Spleen (tissue), 11 donors: Measurements from ENCODE around the gene LOXHD1. TPM values are rescaled to one million over a fixed set of nuclear protein-coding genes. Genes with fewer than 3 reads are reported as not detected.

Experiments used
- DNase-seq: peaks from one replicate; pipeline ENCODE4 v3.0.0-alpha.2; 2020
- H3K27ac ChIP-seq, 8 donors: fragments of 200-600 bp; sonication (generic) in 7 of 8; 1 replicate in 4 of 8; 2 replicates in 4 of 8; pipeline versions ENCODE4 v1.5.0 to v1.8.0; 2016 to 2021; ENCODE audit warnings: inconsistent platforms in 4 of 8, mild to moderate bottlenecking in 4 of 8, moderate library complexity in 1 of 8
- H3K27me3 ChIP-seq, 7 donors: fragments of 200-600 bp; sonication (generic) in 6 of 7; replicated peaks in 1 of 7; 1 replicate in 4 of 7; 2 replicates in 3 of 7; pipeline versions ENCODE4 v1.5.0 to v1.8.0; 2016 to 2021; ENCODE audit warnings: inconsistent platforms in 3 of 7, mild to moderate bottlenecking in 1 of 7
- H3K36me3 ChIP-seq, 6 donors: fragments of 200-600 bp; sonication (generic) in 5 of 6; 1 replicate in 4 of 6; 2 replicates in 2 of 6; pipeline versions ENCODE4 v1.5.0 to v1.8.0; 2016 to 2021; ENCODE audit warnings: inconsistent platforms in 2 of 6
- H3K4me1 ChIP-seq, 6 donors: fragments of 200-600 bp; sonication (generic) in 5 of 6; 1 replicate in 3 of 6; 2 replicates in 3 of 6; pipeline versions ENCODE4 v1.5.0 to v1.8.0; 2016 to 2021; ENCODE audit warnings: inconsistent platforms in 3 of 6
- H3K4me3 ChIP-seq, 8 donors: fragments of 200-600 bp; sonication (generic) in 7 of 8; 1 replicate in 4 of 8; 2 replicates in 4 of 8; pipeline versions ENCODE4 v1.5.0 to v1.8.0; 2016 to 2021; ENCODE audit warnings: inconsistent platforms in 4 of 8, mild to moderate bottlenecking in 4 of 8, moderate library complexity in 2 of 8
- H3K9me3 ChIP-seq, 8 donors: fragments of 200-600 bp; sonication (generic) in 7 of 8; 1 replicate in 4 of 8; 2 replicates in 4 of 8; pipeline versions ENCODE4 v1.5.0 to v1.8.0; 2016 to 2021; ENCODE audit warnings: inconsistent platforms in 4 of 8
- POLR2A ChIP-seq, 3 donors: fragments of 450-650 bp; IDR thresholded peaks; one replicate each; pipeline ENCODE4 v1.5.1; 2017; ENCODE audit warnings: antibody characterized with exemption in 3 of 3, mild to moderate bottlenecking in 1 of 3
- POLR2AphosphoS5 ChIP-seq, 3 donors: sonication (generic); formaldehyde crosslinking; IDR thresholded peaks; one replicate each; pipeline ENCODE4 v1.5.1; 2017; ENCODE audit warnings: antibody characterized with exemption in 3 of 3
- WGBS, 5 donors: extraction: QIAGEN DNeasy Blood & Tissue Kit in 3 of 5; methylation state at CpG; one replicate each; pipeline versions ENCODE4 v1.1.5 to v1.1.7; 2013 to 2018; 5-methylcytosine and 5-hydroxymethylcytosine counted together
- intact Hi-C: fragments of 100-400 bp; cut with DNase I; formaldehyde crosslinking; loops from one replicate; pipeline ENCODE4 v1.15.0; 2023; ENCODE audit warnings: low total_unique reads
- polyA plus RNA-seq, 3 donors: library from polyadenylated mRNA; stranded (reverse); fragments of 200-250 nt; gene quantifications; one replicate each; pipeline ENCODE4 v1.2.1, GENCODE V29; 2013
- total RNA-seq, 7 donors: library from RNA; depleted of rRNA in 3 of 7; stranded (reverse); fragments of >200 nt in 3 of 7; fragmentation: NEBNext Ultra II Directional in 4 of 7; extraction: Animal tissue kit (Norgen Biotek cat#: 25700) in 4 of 7; gene quantifications; one replicate each; pipeline versions ENCODE4 v1.1.0 to v1.2.1, GENCODE V29; 2016 to 2021
- TF ChIP-seq, protein P1 (sequence below), 11 experiments: fragments of 200-600 bp in 7 of 11; fragments of 450-650 bp in 4 of 11; sonication (generic) in 4 of 11; IDR thresholded peaks in 8 of 11; conservative IDR thresholded peaks in 3 of 11; 1 replicate in 7 of 11; 2 replicates in 4 of 11; pipeline versions ENCODE4 v1.4.0 to v1.8.0; 2016 to 2021; ENCODE audit warnings: antibody characterized with exemption in 11 of 11, inconsistent platforms in 4 of 11, mild to moderate bottlenecking in 1 of 11
- donor health status: healthy with polysubstance abuse.
- donor health status: DM: no; HTN: no; CAD: no; lungs with moderate emphysema.
- donor health status: DM: no; HTN: no; CAD: no.
- donor health status: Bipolar disorder and iron deficiency.
- donor health status: healthy.
- donor health status: DM: no; HTN: no; CAD: no.
- donor health status: DM: yes; HTN: yes; CAD: no.

Gene LOXHD1
- total and polyA plus RNA-seq, 10 donors: 0.09 to 6.0 (median 2.1) TPM

DNA sequence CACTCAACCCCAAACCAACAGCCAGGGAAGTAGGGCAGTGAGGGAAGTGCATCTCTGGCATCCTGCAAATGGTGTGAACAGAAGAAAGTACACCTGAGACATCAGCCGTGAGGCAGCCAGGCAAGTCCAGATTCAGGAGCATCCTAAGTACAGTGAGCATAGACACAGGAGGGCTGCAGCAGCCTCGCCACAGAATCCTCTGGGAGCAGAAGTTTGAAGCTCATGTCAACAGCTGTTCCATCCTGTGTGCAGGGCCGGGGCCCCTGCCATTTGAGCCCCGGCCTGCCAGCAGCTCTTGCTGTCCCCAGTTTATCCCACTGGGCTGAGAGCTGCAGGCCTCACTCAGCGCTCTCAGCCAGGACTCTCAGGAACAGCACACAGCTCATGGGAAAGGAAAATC lies 14.5 kb downstream of the LOXHD1 start:
- no peaks in the 10 kb centered on the region for H3K4me1 ChIP-seq
- 61 to 90% (median 83%) methylated on average over 3 to 5 of the region's 5 CpGs for WGBS, 5 donors
- TF ChIP-seq POLR2A (IDR thresholded peaks at IDR 0.05): no peak
- no peaks in the 10 kb centered on the region for H3K36me3 ChIP-seq
- H3K4me3 ChIP-seq: no peak overlapping the region
- H3K27ac ChIP-seq: no peak overlapping the region
- H3K27me3 ChIP-seq: no peaks in the 10 kb centered on the region
- no peak for DNase-seq
- intact Hi-C loops: no loop called here
- no peaks in the 10 kb centered on the region for H3K9me3 ChIP-seq

GRCh38 chr18:46641917-46642316 lies 15.1 kb downstream of the LOXHD1 start:
- Histone ChIP-seq H3K4me1 (no peaks in the 10 kb centered on the region), H3K4me3 (no peak overlapping the region), H3K36me3 (no peaks in the 10 kb centered on the region), H3K9me3 (no peaks in the 10 kb centered on the region), H3K27ac (no peak overlapping the region), H3K27me3 (no peaks in the 10 kb centered on the region)
- TF ChIP-seq POLR2AphosphoS5 (IDR thresholded peaks at IDR 0.05) (no peak), POLR2A (IDR thresholded peaks at IDR 0.05) (no peak)
- TF ChIP-seq, protein P1, sequence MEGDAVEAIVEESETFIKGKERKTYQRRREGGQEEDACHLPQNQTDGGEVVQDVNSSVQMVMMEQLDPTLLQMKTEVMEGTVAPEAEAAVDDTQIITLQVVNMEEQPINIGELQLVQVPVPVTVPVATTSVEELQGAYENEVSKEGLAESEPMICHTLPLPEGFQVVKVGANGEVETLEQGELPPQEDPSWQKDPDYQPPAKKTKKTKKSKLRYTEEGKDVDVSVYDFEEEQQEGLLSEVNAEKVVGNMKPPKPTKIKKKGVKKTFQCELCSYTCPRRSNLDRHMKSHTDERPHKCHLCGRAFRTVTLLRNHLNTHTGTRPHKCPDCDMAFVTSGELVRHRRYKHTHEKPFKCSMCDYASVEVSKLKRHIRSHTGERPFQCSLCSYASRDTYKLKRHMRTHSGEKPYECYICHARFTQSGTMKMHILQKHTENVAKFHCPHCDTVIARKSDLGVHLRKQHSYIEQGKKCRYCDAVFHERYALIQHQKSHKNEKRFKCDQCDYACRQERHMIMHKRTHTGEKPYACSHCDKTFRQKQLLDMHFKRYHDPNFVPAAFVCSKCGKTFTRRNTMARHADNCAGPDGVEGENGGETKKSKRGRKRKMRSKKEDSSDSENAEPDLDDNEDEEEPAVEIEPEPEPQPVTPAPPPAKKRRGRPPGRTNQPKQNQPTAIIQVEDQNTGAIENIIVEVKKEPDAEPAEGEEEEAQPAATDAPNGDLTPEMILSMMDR (IDR thresholded peaks at IDR 0.05 in 8 of 11, conservative IDR thresholded peaks at IDR 0.05 in 3 of 11): no peak
- DNase-seq: no peak
- WGBS, 5 donors: 88 to 94% (median 91%) methylated on average over 7 of the region's 7 CpGs
- intact Hi-C loops: no loop called here

DNA sequence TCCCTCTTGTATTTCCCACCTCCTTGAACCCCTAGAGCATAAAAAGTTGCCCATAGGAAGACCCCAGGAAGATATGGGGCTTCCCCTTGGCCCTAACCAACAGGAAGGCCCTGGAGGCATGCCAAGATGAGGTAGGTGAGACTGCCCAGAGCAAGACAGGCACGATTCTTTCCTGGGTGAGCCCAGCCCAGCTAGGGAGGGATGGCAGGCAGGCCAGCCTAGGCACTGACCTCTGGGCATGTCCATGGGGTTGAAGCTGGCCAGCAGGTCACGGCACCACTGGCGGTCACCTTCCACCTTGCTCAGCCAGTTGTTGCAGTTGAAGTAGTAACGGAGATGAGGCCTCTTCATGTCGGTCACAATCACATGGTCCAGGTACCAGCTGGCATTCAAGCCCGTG lies 17.6 kb downstream of the LOXHD1 start:
- intact Hi-C loops: no loop called here
- Histone ChIP-seq H3K4me1 (no peaks in the 10 kb centered on the region), H3K36me3 (no peaks in the 10 kb centered on the region), H3K9me3 (no peaks in the 10 kb centered on the region), H3K4me3 (no peak overlapping the region), H3K27ac (no peak overlapping the region), H3K27me3 (no peaks in the 10 kb centered on the region)
- no peak for DNase-seq
- WGBS, 5 donors: 88 to 96% (median 90%) methylated on average over 4 to 6 of the region's 6 CpGs
- TF ChIP-seq POLR2AphosphoS5 (IDR thresholded peaks at IDR 0.05) (no peak), POLR2A (IDR thresholded peaks at IDR 0.05) (no peak)
- TF ChIP-seq, protein P1 (IDR thresholded peaks at IDR 0.05 in 8 of 11, conservative IDR thresholded peaks at IDR 0.05 in 3 of 11): no peak

DNA sequence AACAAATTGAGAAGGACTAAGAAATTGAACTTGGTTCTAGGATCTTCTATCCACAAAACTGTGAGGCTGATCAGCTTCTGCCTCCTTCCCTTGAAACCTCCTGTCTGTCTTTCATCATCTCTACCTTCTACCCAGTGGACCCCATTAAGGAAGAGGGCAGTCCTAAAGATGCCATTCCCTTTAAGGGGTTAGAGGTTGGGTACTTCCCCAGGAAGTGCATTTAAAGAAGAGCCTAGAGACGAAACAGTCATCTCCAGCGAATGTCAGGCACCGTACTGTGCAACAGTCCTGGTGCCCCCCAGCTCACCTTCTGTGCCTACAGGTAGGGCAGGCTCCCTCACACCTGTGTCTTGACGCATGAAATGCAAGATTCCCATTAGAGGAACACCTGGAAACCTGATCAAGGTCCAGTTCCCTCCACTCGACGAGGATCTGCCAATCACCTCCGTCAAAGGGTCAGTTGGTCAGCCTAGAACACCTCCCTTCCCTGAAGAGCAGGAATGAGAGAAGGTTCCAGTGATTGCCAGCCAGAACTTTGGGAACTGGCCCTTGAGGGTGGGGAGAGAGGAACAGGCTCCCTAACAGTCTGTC lies 20.9 kb downstream of the LOXHD1 start:
- Histone ChIP-seq H3K27me3 (no peaks in the 10 kb centered on the region), H3K9me3 (peaks cover 0 to 7% (median 2%) of the 10 kb centered on the region in 8 donors), H3K36me3 (no peaks in the 10 kb centered on the region), H3K27ac (no peak overlapping the region), H3K4me1 (no peaks in the 10 kb centered on the region), H3K4me3 (no peak overlapping the region)
- no peak for TF ChIP-seq POLR2A (IDR thresholded peaks at IDR 0.05)
- TF ChIP-seq, protein P1 (IDR thresholded peaks at IDR 0.05 in 8 of 11, conservative IDR thresholded peaks at IDR 0.05 in 3 of 11): no peak
- TF ChIP-seq POLR2AphosphoS5 (IDR thresholded peaks at IDR 0.05): no peak
- DNase-seq: no peak
- intact Hi-C loops: no loop called here
- WGBS, 5 donors: 67 to 78% (median 75%) methylated on average over 7 of the region's 7 CpGs
